Tibial artery (tissue), 4 donors: Measurements from ENCODE around the gene C14orf93.

Experiments used
- DNase-seq, 2 donors: peaks; one replicate each; pipeline ENCODE4 v3.0.0-alpha.2; 2019
- H3K27ac ChIP-seq, 2 donors: fragments of 200-600 bp; sonication (generic) in 1 of 2; 1 replicate in 1 of 2; 2 replicates in 1 of 2; pipeline ENCODE4 v1.5.1; 2018 to 2019; ENCODE audit warnings: mild to moderate bottlenecking in 1 of 2
- H3K27me3 ChIP-seq, 2 donors: fragments of 200-600 bp; sonication (generic) in 1 of 2; one replicate each; pipeline versions ENCODE4 v1.5.1 to v1.6.0; 2016 to 2019
- H3K36me3 ChIP-seq, 3 donors: fragments of 200-600 bp; sonication (generic) in 2 of 3; one replicate each; pipeline ENCODE4 v1.5.1; 2016 to 2019; ENCODE audit warnings: mild to moderate bottlenecking in 2 of 3
- H3K4me1 ChIP-seq, 4 donors: fragments of 200-600 bp; sonication (generic) in 2 of 4; 1 replicate in 3 of 4; 2 replicates in 1 of 4; pipeline ENCODE4 v1.5.1; 2016 to 2019
- H3K4me3 ChIP-seq, 2 donors: fragments of 200-600 bp; sonication (generic) in 1 of 2; 1 replicate in 1 of 2; 2 replicates in 1 of 2; pipeline ENCODE4 v1.5.1; 2018 to 2019; ENCODE audit warnings: mild to moderate bottlenecking in 2 of 2
- H3K9me3 ChIP-seq, 3 donors: fragments of 200-600 bp; sonication (generic) in 1 of 3; one replicate each; pipeline ENCODE4 v1.5.1; 2016 to 2019
- CTCF ChIP-seq, 2 experiments: fragments of 200-600 bp in 1 of 2; fragments of 450-650 bp in 1 of 2; IDR thresholded peaks; one replicate each; pipeline ENCODE4 v1.5.1; 2017 to 2019; ENCODE audit warnings: antibody characterized with exemption in 2 of 2, mild to moderate bottlenecking in 1 of 2, moderate library complexity in 1 of 2
- intact Hi-C: fragments of 100-400 bp; cut with DNase I; formaldehyde crosslinking; loops from one replicate; pipeline ENCODE4 v1.15.0; 2023; ENCODE audit warnings: low total_unique reads

C14orf93 gene

GRCh38 chr14:23056145-23056955, 46.4 kb upstream of the C14orf93 start:
- DNase-seq = peak; percentile 57 to 74
- peaks cover 0 to 16% (median 13%) of the 10 kb centered on the region in 4 donors for H3K4me1 ChIP-seq
- H3K9me3 ChIP-seq = no peaks in the 10 kb centered on the region
- intact Hi-C loops = loop anchor here (2.0 kb wide), 1 partner anchor 70 kb away; no protein-coding TSS in a partner anchor
- peak overlapping the region; percentile 55 to 70 for H3K4me3 ChIP-seq
- H3K27me3 ChIP-seq = no peaks in the 10 kb centered on the region
- peak; percentile 46 to 53 for TF ChIP-seq CTCF (IDR thresholded peaks at IDR 0.05)
- no peak overlapping the region for H3K27ac ChIP-seq
- H3K36me3 ChIP-seq = peaks cover 28 to 29% (median 29%) of the 10 kb centered on the region in 3 donors

GRCh38 chr14:23055621-23056144, 45.7 kb upstream of the C14orf93 start:
- H3K4me3 ChIP-seq = no peak overlapping the region
- no peak for TF ChIP-seq CTCF (IDR thresholded peaks at IDR 0.05)
- H3K27me3 ChIP-seq = no peaks in the 10 kb centered on the region
- no peaks in the 10 kb centered on the region for H3K9me3 ChIP-seq
- peaks cover 0 to 15% (median 13%) of the 10 kb centered on the region in 4 donors for H3K4me1 ChIP-seq
- intact Hi-C loops = loop anchor here (2.0 kb wide), 1 partner anchor 69 kb away; no protein-coding TSS in a partner anchor
- peak in 1 of 2 donors; percentile 66 for DNase-seq
- peaks cover 21 to 23% (median 22%) of the 10 kb centered on the region in 3 donors for H3K36me3 ChIP-seq
- no peak overlapping the region for H3K27ac ChIP-seq

- Histone ChIP-seq H3K9me3 (no peaks in the 10 kb centered on the region), H3K27ac (no peak overlapping the region), H3K27me3 (no peaks in the 10 kb centered on the region), H3K36me3 (peaks cover 16 to 17% (median 17%) of the 10 kb centered on the region in 3 donors), H3K4me3 (no peak overlapping the region), H3K4me1 (peaks cover 0 to 15% (median 13%) of the 10 kb centered on the region in 4 donors)
- DNase-seq = peak in 1 of 2 donors; percentile 54
- intact Hi-C loops = no loop called here
- no peak for TF ChIP-seq CTCF (IDR thresholded peaks at IDR 0.05)
Measured at GRCh38 chr14:23055147-23055550, 45.2 kb upstream of the C14orf93 start.

- TF ChIP-seq CTCF (IDR thresholded peaks at IDR 0.05) = no peak
- H3K4me3 ChIP-seq = no peak overlapping the region
- H3K36me3 ChIP-seq = peaks cover 8% of the 10 kb centered on the region in 3 donors
- DNase-seq = peak in 1 of 2 donors; percentile 50
- intact Hi-C loops = no loop called here
- H3K4me1 ChIP-seq = peaks cover 0 to 15% (median 13%) of the 10 kb centered on the region in 4 donors
- no peak overlapping the region for H3K27ac ChIP-seq
- no peaks in the 10 kb centered on the region for H3K27me3 ChIP-seq
- H3K9me3 ChIP-seq = no peaks in the 10 kb centered on the region
Measured at GRCh38 chr14:23054000-23054811, 44.3 kb upstream of the C14orf93 start.

- Histone ChIP-seq H3K9me3 (no peaks in the 10 kb centered on the region), H3K27ac (no peak overlapping the region), H3K36me3 (peaks cover 0 to under 1% (median 0%) of the 10 kb centered on the region in 3 donors), H3K4me1 (peaks cover 0 to 15% (median 13%) of the 10 kb centered on the region in 4 donors), H3K4me3 (no peak overlapping the region), H3K27me3 (no peaks in the 10 kb centered on the region)
- intact Hi-C loops = no loop called here
- peak in 1 of 2 donors; percentile 51 for DNase-seq
- no peak for TF ChIP-seq CTCF (IDR thresholded peaks at IDR 0.05)
Measured at GRCh38 chr14:23053426-23053825, 43.5 kb upstream of the C14orf93 start.
